ENCODE results near the gene IMP4. TPM values are rescaled to one million over a fixed set of nuclear protein-coding genes. Genes with fewer than 3 reads are reported as not detected.
A peak's percentile ranks its signal among the peaks of the same experiment; 100 is the strongest.

The IMP4 gene
- total and polyA plus RNA-seq, 2 of the 4 experiments (the other 2 are of a cell fraction) = 154 to 169 TPM

GRCh38 chr2:130336877-130337734 is 5.6 kb upstream of the IMP4 start (continued):
- peak; percentile 84; the same call in 1 of the 2 replicates for TF ChIP-seq BHLHE40 (IDR thresholded peaks at IDR 0.05; ENCODE audit: low read depth, low read length)
- TF ChIP-seq POLR2A (IDR thresholded peaks at IDR 0.05; ENCODE audit: low read depth, low read length) = peak; percentile 97
- no peak for TF ChIP-seq CHD1 (IDR thresholded peaks at IDR 0.05; ENCODE audit: low read depth, low read length)
- no peak for TF ChIP-seq MAFK (IDR thresholded peaks at IDR 0.05; ENCODE audit: low read depth, low read length)

GRCh38 chr2:130337735-130338325 is 4.9 kb upstream of the IMP4 start:
- dilution Hi-C loops (cut with HindIII; ENCODE audit: low sequenced_read_pairs, unreplicated experiment) = no loop called here
- Histone ChIP-seq H3K9me3 (ENCODE audit: control insufficient read depth, insufficient read depth, low read length) (no peaks in the 10 kb centered on the region), H4K5ac (ENCODE audit: low read depth, low read length) (no peak overlapping the region), H3K27me3 (ENCODE audit: control insufficient read depth, insufficient read depth, low read length) (no peaks in the 10 kb centered on the region), H4K91ac (ENCODE audit: insufficient read depth, low read depth, low read length) (peak overlapping the region; percentile 39; the same call in 1 of the 2 replicates), H3K18ac (ENCODE audit: low read depth, low read length) (peak overlapping the region; percentile 13; the same call in 1 of the 2 replicates), H3K36me3 (ENCODE audit: control insufficient read depth, insufficient read depth, low read length) (peaks cover 6% of the 10 kb centered on the region), H3K4ac (ENCODE audit: low read depth, low read length) (peak overlapping the region; percentile 54), H3K4me2 (ENCODE audit: low read depth, low read length) (peak overlapping the region; percentile 84), H3K4me1 (ENCODE audit: control insufficient read depth, insufficient read depth, low read length) (peaks cover 9% of the 10 kb centered on the region), H3K27ac (ENCODE audit: insufficient read depth, low read length) (peak overlapping the region; percentile 59), H3K79me1 (ENCODE audit: low read depth in 1 of 2, low read length in 2 of 2) (peaks cover 3 to 13% of the 10 kb centered on the region in 2 experiments; a peak in 3 of 4 replicates), H3K9ac (ENCODE audit: low read depth, low read length) (no peak overlapping the region), H4K8ac (ENCODE audit: low read depth in 2 of 2, low read length in 2 of 2) (peak overlapping the region in 1 of 2 experiments; percentile 44; a peak in 2 of 4 replicates), H3K4me3 (ENCODE audit: insufficient read depth, low read depth, low read length) (peak overlapping the region; percentile 52; the same call in 1 of the 2 replicates), H2AK5ac (ENCODE audit: low read depth, low read length) (peak overlapping the region; percentile 27; the same call in 1 of the 2 replicates), H2BK20ac (ENCODE audit: low read depth, low read length) (peak overlapping the region; percentile 28; the same call in 1 of the 2 replicates), H2AK9ac (replicated peaks; ENCODE audit: low read depth, low read length, poor library complexity) (peak overlapping the region; percentile 75), H2BK120ac (ENCODE audit: low read depth, low read length) (peak overlapping the region; percentile 33; the same call in 1 of the 2 replicates), H3K56ac (ENCODE audit: extremely low read depth, insufficient read depth, low read length) (no peak overlapping the region), H3K9me1 (ENCODE audit: insufficient read depth, low read length) (peaks cover 9% of the 10 kb centered on the region), H2BK15ac (ENCODE audit: low read depth, low read length) (peak overlapping the region; percentile 51; the same call in 1 of the 3 replicates), H3K14ac (replicated peaks; ENCODE audit: low read depth, low read length) (no peak overlapping the region; the same call in 1 of the 2 replicates), H3K23ac (ENCODE audit: low read depth, low read length) (no peak overlapping the region), H2AFZ (replicated peaks; ENCODE audit: low read length, poor library complexity) (peak overlapping the region; percentile 93), H2BK5ac (ENCODE audit: low read depth, low read length, poor library complexity, severe bottlenecking) (peak overlapping the region; percentile 48), H4K20me1 (ENCODE audit: insufficient read depth, low read length) (no peaks in the 10 kb centered on the region)
- POLR2A ChIA-PET (ENCODE audit: unreplicated experiment) = interaction anchor here (0.5 to 1.1 kb wide), 2 partner anchors 13 to 35 kb away, joined by 3 read pairs; no protein-coding TSS in a partner anchor
- DNase-seq (peak; percentile 92), ATAC-seq (ENCODE audit: low read depth) (0 out of 2 replicates have a peak, but pooled peaks have one; percentile 2)
- no CpG with 5 or more reads among the region's 8 CpGs for WGBS, 2 experiments (ENCODE audit: extremely low coverage in 2 of 2, insufficient read length in 1 of 2)
- CTCF ChIA-PET = no interaction called here
- intact Hi-C loops (cut with micrococcal nuclease) = no loop called here
- BruUV-seq (replicated peaks) = no TSS peak
- in situ Hi-C loops (cut with MboI; ENCODE audit: low sequenced_read_pairs) = no loop called here
- peak; percentile 66; the same call in 1 of the 2 replicates for TF ChIP-seq MXI1 (IDR thresholded peaks at IDR 0.05; ENCODE audit: borderline replicate concordance, low read depth, low read length)
- TF ChIP-seq FOS (IDR thresholded peaks at IDR 0.05; ENCODE audit: low read depth, low read length) = peak; percentile 72
- no peak for TF ChIP-seq ELK1 (IDR thresholded peaks at IDR 0.05; ENCODE audit: borderline replicate concordance, low read depth, low read length)
- TF ChIP-seq BHLHE40 (IDR thresholded peaks at IDR 0.05; ENCODE audit: low read depth, low read length) = peak; percentile 83
- TF ChIP-seq, protein P1, sequence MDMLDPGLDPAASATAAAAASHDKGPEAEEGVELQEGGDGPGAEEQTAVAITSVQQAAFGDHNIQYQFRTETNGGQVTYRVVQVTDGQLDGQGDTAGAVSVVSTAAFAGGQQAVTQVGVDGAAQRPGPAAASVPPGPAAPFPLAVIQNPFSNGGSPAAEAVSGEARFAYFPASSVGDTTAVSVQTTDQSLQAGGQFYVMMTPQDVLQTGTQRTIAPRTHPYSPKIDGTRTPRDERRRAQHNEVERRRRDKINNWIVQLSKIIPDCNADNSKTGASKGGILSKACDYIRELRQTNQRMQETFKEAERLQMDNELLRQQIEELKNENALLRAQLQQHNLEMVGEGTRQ (IDR thresholded peaks at IDR 0.05; ENCODE audit: low read depth, low read length) = peak; percentile 89
- peak; percentile 42; the same call in 1 of the 2 replicates for TF ChIP-seq CEBPB (IDR thresholded peaks at IDR 0.05; ENCODE audit: low read depth, low read length)
